Suprapubic skin (tissue), 3 donors: ENCODE measurements around the gene FMN1.

Experiments used
- EP300 ChIP-seq: sonication (generic); formaldehyde crosslinking; IDR thresholded peaks from one replicate; pipeline ENCODE4 v1.6.1; 2017; ENCODE audit warnings: antibody characterized with exemption
- POLR2A ChIP-seq, 2 donors: fragments of 450-650 bp; IDR thresholded peaks; one replicate each; pipeline ENCODE4 v1.6.1; 2017; ENCODE audit warnings: antibody characterized with exemption in 2 of 2, mild to moderate bottlenecking in 2 of 2, moderate library complexity in 2 of 2
- TF ChIP-seq, protein P1 (sequence below), 2 donors: fragments of 200-600 bp in 1 of 2; fragments of 450-650 bp in 1 of 2; sonication (generic) in 1 of 2; IDR thresholded peaks; one replicate each; pipeline ENCODE4 v1.5.1; 2016 to 2019; ENCODE audit warnings: antibody characterized with exemption in 2 of 2, mild to moderate bottlenecking in 1 of 2, moderate library complexity in 1 of 2

DNA sequence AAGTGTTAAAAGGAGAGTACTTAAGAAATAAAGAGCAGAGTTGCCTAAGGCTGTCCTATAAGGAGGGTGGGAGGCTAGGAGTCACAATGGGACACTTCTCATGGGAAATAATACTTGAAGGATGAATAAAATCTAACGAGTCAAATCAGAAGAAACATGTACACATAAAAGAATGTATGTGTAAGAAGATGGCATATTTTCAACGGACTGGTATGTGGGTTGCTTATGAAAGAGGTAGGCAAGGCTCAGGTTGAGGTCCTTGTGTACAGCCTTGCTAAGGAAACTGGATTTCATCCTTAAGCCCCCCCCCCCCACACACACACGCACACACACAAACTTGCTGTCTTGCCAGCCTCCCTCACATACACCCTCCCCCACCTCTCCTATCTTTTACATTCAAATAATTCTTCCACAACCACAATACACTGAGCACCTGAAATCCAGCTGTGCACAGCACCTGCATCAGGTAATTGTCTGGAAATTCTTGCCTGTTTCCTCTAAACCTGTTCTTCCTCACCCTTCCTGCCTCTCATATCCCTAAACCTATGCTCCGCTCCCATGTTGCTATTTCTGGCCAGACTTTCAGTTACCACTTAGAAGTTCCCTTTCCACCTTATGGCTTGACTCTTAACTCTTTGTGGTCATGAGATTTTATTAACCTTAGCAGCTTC lies 79.2 kb downstream of the FMN1 start:
- TF ChIP-seq, protein P1, sequence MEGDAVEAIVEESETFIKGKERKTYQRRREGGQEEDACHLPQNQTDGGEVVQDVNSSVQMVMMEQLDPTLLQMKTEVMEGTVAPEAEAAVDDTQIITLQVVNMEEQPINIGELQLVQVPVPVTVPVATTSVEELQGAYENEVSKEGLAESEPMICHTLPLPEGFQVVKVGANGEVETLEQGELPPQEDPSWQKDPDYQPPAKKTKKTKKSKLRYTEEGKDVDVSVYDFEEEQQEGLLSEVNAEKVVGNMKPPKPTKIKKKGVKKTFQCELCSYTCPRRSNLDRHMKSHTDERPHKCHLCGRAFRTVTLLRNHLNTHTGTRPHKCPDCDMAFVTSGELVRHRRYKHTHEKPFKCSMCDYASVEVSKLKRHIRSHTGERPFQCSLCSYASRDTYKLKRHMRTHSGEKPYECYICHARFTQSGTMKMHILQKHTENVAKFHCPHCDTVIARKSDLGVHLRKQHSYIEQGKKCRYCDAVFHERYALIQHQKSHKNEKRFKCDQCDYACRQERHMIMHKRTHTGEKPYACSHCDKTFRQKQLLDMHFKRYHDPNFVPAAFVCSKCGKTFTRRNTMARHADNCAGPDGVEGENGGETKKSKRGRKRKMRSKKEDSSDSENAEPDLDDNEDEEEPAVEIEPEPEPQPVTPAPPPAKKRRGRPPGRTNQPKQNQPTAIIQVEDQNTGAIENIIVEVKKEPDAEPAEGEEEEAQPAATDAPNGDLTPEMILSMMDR (IDR thresholded peaks at IDR 0.05): no peak
- no peak for TF ChIP-seq EP300
- no peak for TF ChIP-seq POLR2A (IDR thresholded peaks at IDR 0.05)
